Measurements from ENCODE around the gene STAT3. TPM values are rescaled to one million over a fixed set of nuclear protein-coding genes. Genes with fewer than 3 reads are reported as not detected.
A peak's percentile ranks its signal among the peaks of the same experiment; 100 is the strongest.
"Not testable (repeated sequence)": the region's sequence is repeated elsewhere in the genome, so short reads cannot be mapped to it uniquely, and the experiment has no call there.

The STAT3 gene
- total RNA-seq, 1 donor from 2014 or later, result 116 TPM

GRCh38 chr17:42405963-42406495 is 17.8 kb upstream of the STAT3 start:
- H3K27ac ChIP-seq (replicated peaks), result peak overlapping the region; percentile 100

GRCh38 chr17:42405076-42405475 is 16.8 kb upstream of the STAT3 start:
- H3K9me3 ChIP-seq (replicated peaks), result no peaks in the 10 kb centered on the region
- TF ChIP-seq CTCF (IDR thresholded peaks at IDR 0.05; ENCODE audit: borderline replicate concordance), result no peak
- H3K4me1 ChIP-seq, result peaks cover 94% of the 10 kb centered on the region
- no peak overlapping the region for H3K4me3 ChIP-seq
- H3K27ac ChIP-seq (replicated peaks), result peak overlapping the region; percentile 100
- H3K27me3 ChIP-seq (ENCODE audit: low read depth), result no peaks in the 10 kb centered on the region
- no peak for DNase-seq
- peaks cover 30% of the 10 kb centered on the region for H3K36me3 ChIP-seq
- intact Hi-C loops (cut with micrococcal nuclease), result loop anchor here (5.0 kb wide), 1 partner anchor 88 kb away; no protein-coding TSS in a partner anchor

More at GRCh38 chr17:42405963-42406495, 17.8 kb upstream of the STAT3 start:
- no peaks in the 10 kb centered on the region for H3K9me3 ChIP-seq (replicated peaks)
- peaks cover 94% of the 10 kb centered on the region for H3K4me1 ChIP-seq
- intact Hi-C loops (cut with micrococcal nuclease), result loop anchor here (5.0 kb wide), 1 partner anchor 89 kb away; no protein-coding TSS in a partner anchor
- H3K36me3 ChIP-seq, result peaks cover 30% of the 10 kb centered on the region
- TF ChIP-seq CTCF (IDR thresholded peaks at IDR 0.05; ENCODE audit: borderline replicate concordance), result peak; percentile 93
- H3K4me3 ChIP-seq, result peak overlapping the region; percentile 32
- peak; percentile 88 for DNase-seq
- no peaks in the 10 kb centered on the region for H3K27me3 ChIP-seq (ENCODE audit: low read depth)

- Histone ChIP-seq H3K4me1 (peaks cover 91% of the 10 kb centered on the region), H3K4me3 (no peak overlapping the region), H3K36me3 (peaks cover 30% of the 10 kb centered on the region), H3K9me3 (replicated peaks) (no peaks in the 10 kb centered on the region), H3K27ac (replicated peaks) (peak overlapping the region; percentile 100), H3K27me3 (ENCODE audit: low read depth) (no peaks in the 10 kb centered on the region)
- no peak for DNase-seq
- no peak for TF ChIP-seq CTCF (IDR thresholded peaks at IDR 0.05; ENCODE audit: borderline replicate concordance)
- intact Hi-C loops (cut with micrococcal nuclease), result loop anchor here (5.0 kb wide), 1 partner anchor 87 kb away; no protein-coding TSS in a partner anchor
Measured at GRCh38 chr17:42404326-42405055, 16.2 kb upstream of the STAT3 start.

- DNase-seq, result no peak
- Histone ChIP-seq H3K27me3 (ENCODE audit: low read depth) (no peaks in the 10 kb centered on the region), H3K9me3 (replicated peaks) (no peaks in the 10 kb centered on the region), H3K4me1 (peaks cover 91% of the 10 kb centered on the region), H3K27ac (replicated peaks) (peak overlapping the region; percentile 100), H3K36me3 (peaks cover 30% of the 10 kb centered on the region), H3K4me3 (no peak overlapping the region)
- peak; percentile 26 for TF ChIP-seq CTCF (IDR thresholded peaks at IDR 0.05; ENCODE audit: borderline replicate concordance)
- intact Hi-C loops (cut with micrococcal nuclease), result no loop called here
Measured at GRCh38 chr17:42403150-42403549, 14.9 kb upstream of the STAT3 start.

- TF ChIP-seq CTCF (IDR thresholded peaks at IDR 0.05; ENCODE audit: borderline replicate concordance), result no peak
- intact Hi-C loops (cut with micrococcal nuclease), result no loop called here
- no peak for DNase-seq
- Histone ChIP-seq H3K36me3 (peaks cover 30% of the 10 kb centered on the region), H3K4me3 (no peak overlapping the region), H3K27me3 (ENCODE audit: low read depth) (no peaks in the 10 kb centered on the region), H3K9me3 (replicated peaks) (no peaks in the 10 kb centered on the region), H3K4me1 (peaks cover 85% of the 10 kb centered on the region), H3K27ac (replicated peaks) (peak overlapping the region; percentile 100)
Measured at GRCh38 chr17:42402117-42402516, 13.9 kb upstream of the STAT3 start.

- intact Hi-C loops (cut with micrococcal nuclease); H3K9me3 ChIP-seq (replicated peaks); H3K4me3 ChIP-seq; H3K27me3 ChIP-seq (ENCODE audit: low read depth); DNase-seq: not testable (repeated sequence)
- Histone ChIP-seq H3K4me1 (peaks cover 73% of the 10 kb centered on the region), H3K36me3 (peaks cover 30% of the 10 kb centered on the region), H3K27ac (replicated peaks) (peak overlapping the region; percentile 72)
Measured at GRCh38 chr17:42400844-42401375, 12.7 kb upstream of the STAT3 start.
